ENCODE results near the gene PCDHGA8. TPM values are rescaled to one million over a fixed set of nuclear protein-coding genes. Genes with fewer than 3 reads are reported as not detected.
"Not testable (repeated sequence)": the region's sequence is repeated elsewhere in the genome, so short reads cannot be mapped to it uniquely, and the experiment has no call there.

The PCDHGA8 gene
- total and polyA plus RNA-seq, 4 donors: 0.13 to 6.8 (median 1.8) TPM

GRCh38 chr5:141375444-141376155 lies 16.8 kb upstream of the PCDHGA8 start:
- ATAC-seq (ENCODE audit: low FRiP score); H3K4me3 ChIP-seq (ENCODE audit: low read length in 2 of 2); H3K27ac ChIP-seq (ENCODE audit: low read depth in 1 of 2, low read length in 2 of 2); intact Hi-C loops (cut with DNase I); H3K27me3 ChIP-seq (ENCODE audit: control insufficient read depth in 1 of 2, insufficient read depth in 2 of 2, low read length in 1 of 2); H3K36me3 ChIP-seq (ENCODE audit: control insufficient read depth in 1 of 2, insufficient read depth in 2 of 2, low read length in 1 of 2); H3K4me1 ChIP-seq (ENCODE audit: control insufficient read depth in 1 of 2, insufficient read depth in 2 of 2, low read length in 2 of 2): not testable (repeated sequence)
- DNase-seq: peak in 1 of 2 donors; percentile 61
- H3K9me3 ChIP-seq (ENCODE audit: control insufficient read depth, low read length): peaks cover 39% of the 10 kb centered on the region
- WGBS, 2 donors: 28 to 46% methylated on average over 28 to 43 of the region's 48 CpGs

- intact Hi-C loops (cut with DNase I): no loop called here
- DNase-seq (peak in 1 of 2 donors; percentile 58), ATAC-seq (ENCODE audit: low FRiP score) (no peak)
- Histone ChIP-seq H3K27me3 (ENCODE audit: control insufficient read depth in 1 of 2, insufficient read depth in 2 of 2, low read length in 1 of 2) (no peaks in the 10 kb centered on the region), H3K27ac (ENCODE audit: low read depth in 1 of 2, low read length in 2 of 2) (no peak within 1 kb of the TSS), H3K36me3 (ENCODE audit: control insufficient read depth in 1 of 2, insufficient read depth in 2 of 2, low read length in 1 of 2) (no peaks in the 10 kb centered on the region), H3K4me3 (ENCODE audit: low read length in 2 of 2) (no peak within 1 kb of the TSS), H3K9me3 (ENCODE audit: control insufficient read depth, low read length) (peaks cover 20% of the 10 kb centered on the region), H3K4me1 (ENCODE audit: control insufficient read depth in 1 of 2, insufficient read depth in 2 of 2, low read length in 2 of 2) (no peaks in the 10 kb centered on the region)
- WGBS, 2 donors: 13 to 14% methylated on average over 37 of the region's 37 CpGs
Observed at GRCh38 chr5:141382469-141383294, 9.8 kb upstream of the PCDHGA8 start, which contains the start of gene PCDHGA7. Gene PCDHGA7 (plus strand): TSS chr5:141382742. CDS start chr5:141382900, 158 bp downstream.

- H3K9me3 ChIP-seq (ENCODE audit: control insufficient read depth, low read length): peaks cover 20% of the 10 kb centered on the region
Observed at GRCh38 chr5:141383345-141383744, 9.1 kb upstream of the PCDHGA8 start.

GRCh38 chr5:141384471-141385267 lies 7.8 kb upstream of the PCDHGA8 start:
- Histone ChIP-seq H3K27ac (ENCODE audit: low read depth in 1 of 2, low read length in 2 of 2) (no peak overlapping the region), H3K4me3 (ENCODE audit: low read length in 2 of 2) (no peak overlapping the region), H3K36me3 (ENCODE audit: control insufficient read depth in 1 of 2, insufficient read depth in 2 of 2, low read length in 1 of 2) (no peaks in the 10 kb centered on the region), H3K4me1 (ENCODE audit: control insufficient read depth in 1 of 2, insufficient read depth in 2 of 2, low read length in 2 of 2) (no peaks in the 10 kb centered on the region), H3K27me3 (ENCODE audit: control insufficient read depth in 1 of 2, insufficient read depth in 2 of 2, low read length in 1 of 2) (no peaks in the 10 kb centered on the region), H3K9me3 (ENCODE audit: control insufficient read depth, low read length) (peaks cover 31% of the 10 kb centered on the region)
- peak in 1 of 2 donors; percentile 56 for DNase-seq
- 39 to 43% methylated on average over 43 of the region's 43 CpGs for WGBS, 2 donors
- no peak for ATAC-seq (ENCODE audit: low FRiP score)
- intact Hi-C loops (cut with DNase I): no loop called here

More at GRCh38 chr5:141383345-141383744, 9.1 kb upstream of the PCDHGA8 start:
- no peak overlapping the region for H3K4me3 ChIP-seq (ENCODE audit: low read length in 2 of 2)
- H3K4me1 ChIP-seq (ENCODE audit: control insufficient read depth in 1 of 2, insufficient read depth in 2 of 2, low read length in 2 of 2): no peaks in the 10 kb centered on the region
- intact Hi-C loops (cut with DNase I): no loop called here
- no peaks in the 10 kb centered on the region for H3K27me3 ChIP-seq (ENCODE audit: control insufficient read depth in 1 of 2, insufficient read depth in 2 of 2, low read length in 1 of 2)
- no peak overlapping the region for H3K27ac ChIP-seq (ENCODE audit: low read depth in 1 of 2, low read length in 2 of 2)
- ATAC-seq (ENCODE audit: low FRiP score): no peak
- no peaks in the 10 kb centered on the region for H3K36me3 ChIP-seq (ENCODE audit: control insufficient read depth in 1 of 2, insufficient read depth in 2 of 2, low read length in 1 of 2)
- 27 to 37% methylated on average over 21 of the region's 21 CpGs for WGBS, 2 donors
- peak in 1 of 2 donors; percentile 43 for DNase-seq

- H3K4me3 ChIP-seq (ENCODE audit: low read length in 2 of 2); ATAC-seq (ENCODE audit: low FRiP score): not testable (repeated sequence)
- H3K9me3 ChIP-seq (ENCODE audit: control insufficient read depth, low read length): peaks cover 36% of the 10 kb centered on the region
Observed at GRCh38 chr5:141387557-141388311, 4.7 kb upstream of the PCDHGA8 start, which contains the start of gene PCDHGB4. Gene PCDHGB4 (plus strand): TSS chr5:141387698. CDS start chr5:141387885, 187 bp downstream.

GRCh38 chr5:141388661-141389060 lies 3.8 kb upstream of the PCDHGA8 start:
- WGBS, 2 donors: 37 to 44% methylated on average over 10 of the region's 10 CpGs
- intact Hi-C loops (cut with DNase I): no loop called here
- Histone ChIP-seq H3K4me1 (ENCODE audit: control insufficient read depth in 1 of 2, insufficient read depth in 2 of 2, low read length in 2 of 2) (no peaks in the 10 kb centered on the region), H3K27ac (ENCODE audit: low read depth in 1 of 2, low read length in 2 of 2) (no peak overlapping the region), H3K9me3 (ENCODE audit: control insufficient read depth, low read length) (peaks cover 36% of the 10 kb centered on the region), H3K4me3 (ENCODE audit: low read length in 2 of 2) (no peak overlapping the region), H3K36me3 (ENCODE audit: control insufficient read depth in 1 of 2, insufficient read depth in 2 of 2, low read length in 1 of 2) (no peaks in the 10 kb centered on the region), H3K27me3 (ENCODE audit: control insufficient read depth in 1 of 2, insufficient read depth in 2 of 2, low read length in 1 of 2) (no peaks in the 10 kb centered on the region)
- DNase-seq: no peak
- no peak for ATAC-seq (ENCODE audit: low FRiP score)

More at GRCh38 chr5:141387557-141388311, 4.7 kb upstream of the PCDHGA8 start, which contains the start of gene PCDHGB4:
- H3K36me3 ChIP-seq (ENCODE audit: control insufficient read depth in 1 of 2, insufficient read depth in 2 of 2, low read length in 1 of 2); H3K27me3 ChIP-seq (ENCODE audit: control insufficient read depth in 1 of 2, insufficient read depth in 2 of 2, low read length in 1 of 2); H3K27ac ChIP-seq (ENCODE audit: low read depth in 1 of 2, low read length in 2 of 2); H3K4me1 ChIP-seq (ENCODE audit: control insufficient read depth in 1 of 2, insufficient read depth in 2 of 2, low read length in 2 of 2); intact Hi-C loops (cut with DNase I): not testable (repeated sequence)
- DNase-seq: peak in 1 of 2 donors; percentile 74
- 7 to 12% methylated on average over 17 to 22 of the region's 40 CpGs for WGBS, 2 donors

GRCh38 chr5:141389153-141390042 lies 3.0 kb upstream of the PCDHGA8 start:
- WGBS, 2 donors: 24 to 32% methylated on average over 77 of the region's 77 CpGs
- intact Hi-C loops (cut with DNase I): no loop called here

More at GRCh38 chr5:141389153-141390042, 3.0 kb upstream of the PCDHGA8 start:
- H3K27me3 ChIP-seq (ENCODE audit: control insufficient read depth in 1 of 2, insufficient read depth in 2 of 2, low read length in 1 of 2): no peaks in the 10 kb centered on the region
- H3K9me3 ChIP-seq (ENCODE audit: control insufficient read depth, low read length): peaks cover 37% of the 10 kb centered on the region
- DNase-seq (peak in 1 of 2 donors; percentile 58), ATAC-seq (ENCODE audit: low FRiP score) (no peak)
- H3K4me1 ChIP-seq (ENCODE audit: control insufficient read depth in 1 of 2, insufficient read depth in 2 of 2, low read length in 2 of 2): no peaks in the 10 kb centered on the region
- H3K4me3 ChIP-seq (ENCODE audit: low read length in 2 of 2): no peak overlapping the region
- no peak overlapping the region for H3K27ac ChIP-seq (ENCODE audit: low read depth in 1 of 2, low read length in 2 of 2)
- H3K36me3 ChIP-seq (ENCODE audit: control insufficient read depth in 1 of 2, insufficient read depth in 2 of 2, low read length in 1 of 2): no peaks in the 10 kb centered on the region

Measured in aorta (tissue), 5 donors.